T-helper 1 cell treated with Interleukin-12 subunit alpha and Interleukin-12 subunit beta and Interleukin-4 antibody, amounts not matched to agents 30 μg/mL and 1 μg/mL, for 36 hours (primary cell): Measurements from ENCODE around the gene HS3ST3B1.

Experiments
- H3K27ac Mint-ChIP-seq: one replicate; pipeline ENCODE4 v1.8.0; 2021; ENCODE audit warnings: mild to moderate bottlenecking, mixed read lengths
- H3K27me3 Mint-ChIP-seq: one replicate; pipeline ENCODE4 v1.8.0; 2021; ENCODE audit warnings: low read depth, mixed read lengths
- H3K36me3 Mint-ChIP-seq: one replicate; pipeline ENCODE4 v1.8.0; 2021; ENCODE audit warnings: low read depth, mixed read lengths
- H3K4me1 Mint-ChIP-seq: one replicate; pipeline ENCODE4 v1.8.0; 2021; ENCODE audit warnings: low read depth, mixed read lengths
- H3K4me3 Mint-ChIP-seq: one replicate; pipeline ENCODE4 v1.8.0; 2021; ENCODE audit warnings: mild to moderate bottlenecking, moderate library complexity, mixed read lengths
- H3K9me3 Mint-ChIP-seq: one replicate; pipeline ENCODE4 v1.8.0; 2021; ENCODE audit warnings: mixed read lengths

HS3ST3B1 gene

GRCh38 chr17:14372905-14373613, 72.2 kb downstream of the HS3ST3B1 start:
- no peaks in the 10 kb centered on the region for H3K9me3 Mint-ChIP-seq
- H3K4me3 Mint-ChIP-seq, result no peak overlapping the region
- H3K27me3 Mint-ChIP-seq, result peaks cover 6% of the 10 kb centered on the region
- no peak overlapping the region for H3K27ac Mint-ChIP-seq
- H3K4me1 Mint-ChIP-seq, result no peaks in the 10 kb centered on the region
- no peaks in the 10 kb centered on the region for H3K36me3 Mint-ChIP-seq

GRCh38 chr17:14373614-14374259, 72.9 kb downstream of the HS3ST3B1 start:
- H3K27ac Mint-ChIP-seq, result no peak overlapping the region
- H3K27me3 Mint-ChIP-seq, result peaks cover 6% of the 10 kb centered on the region
- no peak overlapping the region for H3K4me3 Mint-ChIP-seq
- H3K4me1 Mint-ChIP-seq, result no peaks in the 10 kb centered on the region
- no peaks in the 10 kb centered on the region for H3K36me3 Mint-ChIP-seq
- H3K9me3 Mint-ChIP-seq, result no peaks in the 10 kb centered on the region

- Mint-ChIP-seq H3K9me3 (no peaks in the 10 kb centered on the region), H3K4me1 (no peaks in the 10 kb centered on the region), H3K36me3 (no peaks in the 10 kb centered on the region), H3K27ac (no peak overlapping the region), H3K27me3 (peaks cover 6% of the 10 kb centered on the region), H3K4me3 (no peak overlapping the region)
Observed at GRCh38 chr17:14374268-14374667, 73.4 kb downstream of the HS3ST3B1 start.

GRCh38 chr17:14376666-14377065, 75.8 kb downstream of the HS3ST3B1 start:
- Mint-ChIP-seq H3K27me3 (peaks cover 6% of the 10 kb centered on the region), H3K4me3 (no peak overlapping the region), H3K4me1 (no peaks in the 10 kb centered on the region), H3K27ac (no peak overlapping the region), H3K36me3 (no peaks in the 10 kb centered on the region), H3K9me3 (no peaks in the 10 kb centered on the region)

GRCh38 chr17:14381606-14382005, 80.7 kb downstream of the HS3ST3B1 start:
- Mint-ChIP-seq H3K27ac (no peak overlapping the region), H3K27me3 (no peaks in the 10 kb centered on the region), H3K36me3 (no peaks in the 10 kb centered on the region), H3K4me1 (no peaks in the 10 kb centered on the region), H3K9me3 (peaks cover 3% of the 10 kb centered on the region), H3K4me3 (no peak overlapping the region)

GRCh38 chr17:14387036-14387435, 86.2 kb downstream of the HS3ST3B1 start:
- H3K9me3 Mint-ChIP-seq, result peaks cover 18% of the 10 kb centered on the region
- H3K27me3 Mint-ChIP-seq, result peaks cover 6% of the 10 kb centered on the region
- H3K4me1 Mint-ChIP-seq, result no peaks in the 10 kb centered on the region
- H3K36me3 Mint-ChIP-seq, result no peaks in the 10 kb centered on the region
- H3K4me3 Mint-ChIP-seq, result no peak overlapping the region
- no peak overlapping the region for H3K27ac Mint-ChIP-seq

- no peak overlapping the region for H3K4me3 Mint-ChIP-seq
- H3K27ac Mint-ChIP-seq, result no peak overlapping the region
- H3K27me3 Mint-ChIP-seq, result peaks cover 11% of the 10 kb centered on the region
- no peaks in the 10 kb centered on the region for H3K36me3 Mint-ChIP-seq
- peaks cover 17% of the 10 kb centered on the region for H3K9me3 Mint-ChIP-seq
- no peaks in the 10 kb centered on the region for H3K4me1 Mint-ChIP-seq
Observed at GRCh38 chr17:14389681-14390080, 88.8 kb downstream of the HS3ST3B1 start.

GRCh38 chr17:14393723-14394122, 92.8 kb downstream of the HS3ST3B1 start:
- Mint-ChIP-seq H3K4me1 (no peaks in the 10 kb centered on the region), H3K36me3 (no peaks in the 10 kb centered on the region), H3K27me3 (peaks cover 11% of the 10 kb centered on the region), H3K4me3 (no peak overlapping the region), H3K27ac (no peak overlapping the region), H3K9me3 (peaks cover 11% of the 10 kb centered on the region)

- H3K36me3 Mint-ChIP-seq, result peaks cover 2% of the 10 kb centered on the region
- H3K9me3 Mint-ChIP-seq, result peaks cover 17% of the 10 kb centered on the region
- H3K4me1 Mint-ChIP-seq, result peaks cover 5% of the 10 kb centered on the region
- peaks cover 11% of the 10 kb centered on the region for H3K27me3 Mint-ChIP-seq
- no peak overlapping the region for H3K27ac Mint-ChIP-seq
- no peak overlapping the region for H3K4me3 Mint-ChIP-seq
Observed at GRCh38 chr17:14395255-14395654, 94.4 kb downstream of the HS3ST3B1 start.

- H3K36me3 Mint-ChIP-seq, result peaks cover 3% of the 10 kb centered on the region
Observed at GRCh38 chr17:14396547-14396946, 95.7 kb downstream of the HS3ST3B1 start.

GRCh38 chr17:14398766-14399165, 97.9 kb downstream of the HS3ST3B1 start:
- Mint-ChIP-seq H3K27me3 (no peaks in the 10 kb centered on the region), H3K9me3 (peaks cover 17% of the 10 kb centered on the region), H3K4me3 (no peak overlapping the region), H3K4me1 (peaks cover 9% of the 10 kb centered on the region), H3K27ac (no peak overlapping the region), H3K36me3 (peaks cover 13% of the 10 kb centered on the region)

More at GRCh38 chr17:14396547-14396946, 95.7 kb downstream of the HS3ST3B1 start:
- peaks cover 5% of the 10 kb centered on the region for H3K4me1 Mint-ChIP-seq
- no peak overlapping the region for H3K27ac Mint-ChIP-seq
- peaks cover 14% of the 10 kb centered on the region for H3K9me3 Mint-ChIP-seq
- H3K4me3 Mint-ChIP-seq, result no peak overlapping the region
- H3K27me3 Mint-ChIP-seq, result peaks cover 9% of the 10 kb centered on the region
